H1 (cell line): ENCODE results near the gene BICD1. TPM values are rescaled to one million over a fixed set of nuclear protein-coding genes. Genes with fewer than 3 reads are reported as not detected.

Experiments used
- CTCF ChIA-PET: fragments of 300-600 bp; sonication (Branson Sonifier 250); formaldehyde crosslinking; loops from one replicate; lab custom pipeline; 2021; ENCODE audit not compliant: partially characterized antibody; lab: Charles Lee
- POLR2A ChIA-PET: fragments of 300-600 bp; sonication (Branson Sonifier 250); formaldehyde crosslinking; loops from one replicate; lab custom pipeline; 2021; ENCODE audit warnings: inconsistent platforms; ENCODE audit not compliant: partially characterized antibody; lab: Charles Lee
- DNase-seq, 2 experiments: peaks; one replicate each; pipeline versions ENCODE4 v3.0.0 to v3.0.0-alpha.2; 2010 to 2022; ENCODE audit warnings: low spot score in 2 of 2, low read depth in 1 of 2, mixed read lengths in 1 of 2
- FAIRE-seq: peaks from 2 replicates; lab custom pipeline; 2011; peaks lifted over from hg19 to GRCh38; lab: Jason Lieb, UNC
- H2AFZ ChIP-seq: 2 replicates; pipeline ENCODE4 v1.8.1; 2012; ENCODE audit warnings: low read length, inconsistent platforms
- H2AK5ac ChIP-seq: 2 replicates; pipeline ENCODE4 v1.6.1; 2013; ENCODE audit warnings: low read depth, low read length
- H2BK120ac ChIP-seq: replicated peaks from 2 replicates; pipeline ENCODE3; 2013; ENCODE audit warnings: low read depth, low read length, inconsistent platforms
- H2BK12ac ChIP-seq: 2 replicates; pipeline ENCODE4 v1.6.1; 2013; ENCODE audit warnings: low read depth, low read length
- H2BK15ac ChIP-seq: 2 replicates; pipeline ENCODE4 v1.6.1; 2013; ENCODE audit warnings: low read length
- H2BK20ac ChIP-seq: 2 replicates; pipeline ENCODE4 v1.6.1; 2013; ENCODE audit warnings: low read length
- H2BK5ac ChIP-seq: 2 replicates; pipeline ENCODE4 v1.6.1; 2013; ENCODE audit warnings: low read depth, low read length
- H3K14ac ChIP-seq: 2 replicates; pipeline ENCODE4 v1.6.1; 2013; ENCODE audit warnings: inconsistent platforms; ENCODE audit not compliant: insufficient read length
- H3K18ac ChIP-seq: 2 replicates; pipeline ENCODE4 v1.6.1; 2013; ENCODE audit warnings: low read length; ENCODE audit errors: extremely low read depth
- H3K23ac ChIP-seq: 2 replicates; pipeline ENCODE4 v1.6.1; 2013; ENCODE audit warnings: inconsistent platforms; ENCODE audit not compliant: insufficient read length
- H3K23me2 ChIP-seq: 2 replicates; pipeline ENCODE4 v1.6.1; 2013; ENCODE audit warnings: low read depth, low read length
- H3K27ac ChIP-seq: 2 replicates; pipeline ENCODE4 v1.6.1; 2011; ENCODE audit warnings: low read depth, low read length, inconsistent platforms
- H3K27me3 ChIP-seq, 4 experiments: replicated peaks in 1 of 4; 1 replicate in 1 of 4; 2 replicates in 3 of 4; pipeline versions ENCODE4 v1.6.1 to v1.8.1; 2011 to 2013; ENCODE audit warnings: low read length in 3 of 4, mild to moderate bottlenecking in 3 of 4, inconsistent platforms in 2 of 4, mixed read lengths in 2 of 4, moderate library complexity in 1 of 4; ENCODE audit not compliant: control insufficient read depth in 3 of 4, insufficient read depth in 3 of 4; ENCODE audit errors: extremely low read depth in 1 of 4
- H3K36me3 ChIP-seq, 4 experiments: 2 replicates each; pipeline versions ENCODE4 v1.6.1 to v1.8.1; 2011 to 2013; ENCODE audit warnings: mild to moderate bottlenecking in 4 of 4, low read length in 3 of 4, moderate library complexity in 2 of 4, control low read depth in 1 of 4, inconsistent platforms in 1 of 4; ENCODE audit not compliant: insufficient read depth in 4 of 4, control insufficient read depth in 2 of 4
- H3K4ac ChIP-seq: replicated peaks from 2 replicates; pipeline ENCODE3; 2013; ENCODE audit warnings: low read length, low read depth, mixed read lengths, inconsistent platforms; ENCODE audit not compliant: insufficient read length
- H3K4me1 ChIP-seq, 4 experiments: replicated peaks in 1 of 4; 1 replicate in 1 of 4; 2 replicates in 3 of 4; pipeline versions ENCODE4 v1.6.1 to v1.8.1; 2011 to 2013; ENCODE audit warnings: low read length in 3 of 4, inconsistent platforms in 2 of 4, mixed read lengths in 1 of 4; ENCODE audit not compliant: insufficient read depth in 4 of 4, control insufficient read depth in 3 of 4
- H3K4me2 ChIP-seq, 2 experiments: 2 replicates each; pipeline versions ENCODE4 v1.6.1 to v1.8.1; 2011 to 2013; ENCODE audit warnings: low read depth in 2 of 2, low read length in 2 of 2, control low read depth in 1 of 2, inconsistent platforms in 1 of 2, mild to moderate bottlenecking in 1 of 2; ENCODE audit not compliant: insufficient read depth in 1 of 2
- H3K4me3 ChIP-seq, 4 experiments: fragments of 200-600, 300-600 bp in 1 of 4; sonication (generic), shearing (Covaris generic), sonication (Bioruptor Twin) in 1 of 4; 2 replicates each; pipeline versions ENCODE4 v1.5.1 to v1.8.1; 2011 to 2016; ENCODE audit warnings: low read length in 4 of 4, low read depth in 3 of 4, control low read depth in 2 of 4, inconsistent platforms in 2 of 4, mild to moderate bottlenecking in 2 of 4, mixed read lengths in 1 of 4, moderate library complexity in 1 of 4; ENCODE audit not compliant: insufficient read depth in 2 of 4; ENCODE audit errors: extremely low read depth in 1 of 4
- H3K56ac ChIP-seq: replicated peaks from 2 replicates; pipeline ENCODE3; 2013; ENCODE audit warnings: low read depth, mild to moderate bottlenecking, mixed read lengths, low read length, inconsistent platforms; ENCODE audit not compliant: insufficient read length
- H3K79me1 ChIP-seq: 2 replicates; pipeline ENCODE4 v1.6.1; 2013; ENCODE audit warnings: low read depth, low read length, control low read depth
- H3K79me2 ChIP-seq, 2 experiments: 2 replicates each; pipeline versions ENCODE4 v1.6.1 to v1.8.1; 2012 to 2013; ENCODE audit warnings: low read length in 2 of 2, mild to moderate bottlenecking in 2 of 2, inconsistent platforms in 1 of 2; ENCODE audit not compliant: insufficient read depth in 2 of 2, control insufficient read depth in 1 of 2
- H3K9ac ChIP-seq, 4 experiments: replicated peaks in 1 of 4; 1 replicate in 1 of 4; 2 replicates in 3 of 4; pipeline versions ENCODE4 v1.6.1 to v1.8.1; 2011 to 2013; ENCODE audit warnings: low read depth in 3 of 4, low read length in 3 of 4, control low read depth in 2 of 4, mild to moderate bottlenecking in 2 of 4, moderate library complexity in 2 of 4, inconsistent platforms in 1 of 4; ENCODE audit errors: extremely low read depth in 1 of 4
- H3K9me3 ChIP-seq, 2 experiments: 2 replicates each; pipeline versions ENCODE4 v1.6.1 to v1.8.1; 2012 to 2013; ENCODE audit warnings: mild to moderate bottlenecking in 2 of 2, moderate library complexity in 2 of 2, control low read depth in 1 of 2, inconsistent platforms in 1 of 2, low read depth in 1 of 2, low read length in 1 of 2, mixed read lengths in 1 of 2; ENCODE audit not compliant: insufficient read depth in 2 of 2
- H4K20me1 ChIP-seq, 2 experiments: replicated peaks in 1 of 2; 2 replicates each; pipeline versions ENCODE3 to v1.8.1; 2011 to 2013; ENCODE audit warnings: inconsistent platforms in 2 of 2, low read length in 2 of 2, mild to moderate bottlenecking in 1 of 2; ENCODE audit not compliant: insufficient read depth in 2 of 2, control insufficient read depth in 1 of 2
- H4K5ac ChIP-seq: 2 replicates; pipeline ENCODE4 v1.6.1; 2013; ENCODE audit warnings: low read length, low read depth, mixed read lengths, inconsistent platforms; ENCODE audit not compliant: insufficient read length
- H4K8ac ChIP-seq: 2 replicates; pipeline ENCODE4 v1.8.0; 2013; ENCODE audit warnings: mild to moderate bottlenecking, moderate library complexity, low read length, inconsistent platforms; ENCODE audit not compliant: insufficient read depth; ENCODE audit errors: extremely low read depth
- H4K91ac ChIP-seq: replicated peaks from 2 replicates; pipeline ENCODE3; 2013; ENCODE audit warnings: low read length, mixed read lengths, inconsistent platforms; ENCODE audit not compliant: insufficient read length
- BRCA1 ChIP-seq: IDR thresholded peaks from 2 replicates; pipeline ENCODE4 v1.6.1; 2012; ENCODE audit warnings: low read depth, low read length, improper control_type of control experiment
- CEBPB ChIP-seq: IDR thresholded peaks from 2 replicates; pipeline ENCODE4 v1.6.1; 2012; ENCODE audit warnings: low read depth, low read length
- CHD2 ChIP-seq: IDR thresholded peaks from 2 replicates; pipeline ENCODE4 v1.6.1; 2012; ENCODE audit warnings: low read length, improper control_type of control experiment
- CREB1 ChIP-seq: IDR thresholded peaks from 2 replicates; pipeline ENCODE4 v1.6.1; 2012; ENCODE audit warnings: inconsistent platforms
- CTBP2 ChIP-seq: IDR thresholded peaks from 2 replicates; pipeline ENCODE4 v1.7.0; 2011; ENCODE audit warnings: borderline replicate concordance, mild to moderate bottlenecking, moderate library complexity, mixed read lengths, low read length; ENCODE audit not compliant: insufficient read depth, insufficient read length
- EGR1 ChIP-seq: IDR thresholded peaks from 2 replicates; pipeline ENCODE4 v1.6.1; 2011; ENCODE audit warnings: low read depth, low read length, borderline replicate concordance
- MAFK ChIP-seq: IDR thresholded peaks from 2 replicates; pipeline ENCODE4 v1.6.1; 2012; ENCODE audit warnings: low read depth, mild to moderate bottlenecking, improper control_type of control experiment, low read length
- NRF1 ChIP-seq: IDR thresholded peaks from 2 replicates; pipeline ENCODE4 v1.6.1; 2011; ENCODE audit warnings: mild to moderate bottlenecking, low read depth, low read length, improper control_type of control experiment
- RAD21 ChIP-seq, 2 experiments: IDR thresholded peaks in 1 of 2; conservative IDR thresholded peaks in 1 of 2; 2 replicates each; pipeline ENCODE4 v1.6.1; 2011; ENCODE audit warnings: low read depth in 2 of 2, low read length in 2 of 2, improper control_type of control experiment in 1 of 2, inconsistent platforms in 1 of 2, mild to moderate bottlenecking in 1 of 2, moderate library complexity in 1 of 2
- SIX5 ChIP-seq: IDR thresholded peaks from 2 replicates; pipeline ENCODE4 v1.6.1; 2011; ENCODE audit warnings: mild to moderate bottlenecking, low read depth, low read length
- SP1 ChIP-seq: IDR thresholded peaks from 2 replicates; pipeline ENCODE4 v1.6.1; 2011; ENCODE audit warnings: low read depth, low read length
- WGBS, 2 experiments: shearing (Covaris generic) in 1 of 2; methylation state at CpG; one replicate each; pipeline versions ENCODE4 v1.1.6 to v1.1.7; 2013 to 2015; ENCODE audit warnings: low lambda C conversion rate in 2 of 2, mixed read lengths in 2 of 2, inconsistent platforms in 1 of 2, low coverage in 1 of 2, missing lambda C conversion rate in 1 of 2; ENCODE audit not compliant: insufficient replicate concordance in 2 of 2, insufficient coverage in 1 of 2, insufficient read length in 1 of 2; ENCODE audit errors: extremely low coverage in 1 of 2, missing lambda C conversion rate in 1 of 2; 5-methylcytosine and 5-hydroxymethylcytosine counted together
- polyA plus RNA-seq, 7 experiments: library from polyadenylated mRNA; depleted of rRNA in 3 of 7; stranded (reverse) in 5 of 7; unstranded in 2 of 7; fragments of >200 nt in 5 of 7; fragments of 200-250 nt in 2 of 7; gene quantifications; 1 replicate in 5 of 7; 2 replicates in 1 of 7; 4 replicates in 1 of 7; pipeline versions ENCODE4 v1.2.1 to v1.2.3, GENCODE V29; 2011 to 2013; ENCODE audit warnings: missing spikeins in 2 of 7, mixed read lengths in 2 of 7
- total RNA-seq: library from RNA; stranded (reverse); fragmentation: NEBNext Ultra II Directional; extraction: Animal tissue kit (Norgen Biotek cat#: 25700); gene quantifications from 2 replicates; pipeline ENCODE4 v1.2.1, GENCODE V29; 2021
- TF ChIP-seq, protein P1 (sequence below): IDR thresholded peaks from 2 replicates; pipeline ENCODE4 v1.6.1; 2011; ENCODE audit warnings: low read depth, mild to moderate bottlenecking, low read length; ENCODE audit not compliant: insufficient read depth
- TF ChIP-seq, protein P2 (sequence below): IDR thresholded peaks from 2 replicates; pipeline ENCODE4 v1.6.1; 2011; ENCODE audit warnings: low read length, improper control_type of control experiment

The BICD1 gene
- total and polyA plus RNA-seq, 2 of the 8 experiments (the other 6 are each of a cell fraction or from before 2014, with no cell fraction given) = 34.1 to 58.4 TPM

DNA sequence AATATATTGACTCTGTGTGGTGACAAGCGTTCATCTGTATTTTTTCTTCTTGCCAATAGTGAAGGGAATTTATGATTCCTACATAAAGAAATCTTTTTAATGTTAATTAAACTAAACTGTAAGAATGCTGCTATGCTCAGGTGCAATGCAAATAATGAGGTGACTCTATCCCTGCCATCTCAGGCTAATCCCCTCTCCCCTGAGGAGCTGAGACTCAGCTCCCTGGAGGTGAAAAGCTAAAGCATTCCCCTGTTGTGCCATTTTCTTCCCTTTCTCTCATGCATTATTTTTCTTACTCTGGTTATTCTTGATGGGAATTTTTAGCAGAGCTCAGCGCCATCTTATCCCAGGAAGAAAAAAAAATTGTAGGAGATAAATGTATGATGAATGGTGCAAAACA, 178.8 kb downstream of the BICD1 start:
- Histone ChIP-seq H3K4me2 (peak overlapping the region; percentile 10 to 40; a peak in 3 of 4 replicates), H3K79me1 (no peaks in the 10 kb centered on the region), H2BK15ac (no peak overlapping the region), H3K23me2 (no peaks in the 10 kb centered on the region), H3K79me2 (peaks cover 3 to 4% of the 10 kb centered on the region in 2 experiments; a peak in 2 of 4 replicates), H4K5ac (no peak overlapping the region), H2AFZ (no peak overlapping the region), H4K8ac (no peak overlapping the region), H3K36me3 (no peaks in the 10 kb centered on the region; a peak in 2 of 8 replicates), H2AK5ac (no peak overlapping the region), H3K4ac (no peak overlapping the region), H3K9me3 (no peaks in the 10 kb centered on the region), H3K4me1 (peaks cover 4 to 18% (median 10%) of the 10 kb centered on the region in 4 experiments), H2BK20ac (no peak overlapping the region), H4K91ac (no peak overlapping the region), H4K20me1 (no peaks in the 10 kb centered on the region), H3K4me3 (peak overlapping the region in 1 of 4 experiments; percentile 13; a peak in 1 of 8 replicates), H3K27ac (no peak overlapping the region), H2BK12ac (no peak overlapping the region), H3K9ac (no peak overlapping the region), H2BK120ac (no peak overlapping the region), H3K27me3 (no peaks in the 10 kb centered on the region), H3K56ac (no peak overlapping the region), H3K14ac (no peak overlapping the region), H3K23ac (no peak overlapping the region), H2BK5ac (no peak overlapping the region), H3K18ac (no peak overlapping the region)
- 22% methylated on average over 2 of the region's 2 CpGs; no CpG with 5 or more reads in 1 of the 2 experiments for WGBS, 2 experiments
- DNase-seq (no peak), FAIRE-seq (peak; percentile 75)
- ChIA-PET POLR2A (interaction anchor here (0.6 to 0.8 kb wide), 2 partner anchors 174 to 436 kb away, joined by 3 read pairs; no protein-coding TSS in a partner anchor), CTCF (interaction anchor here (1.2 kb wide), 1 partner anchor 9 kb away, joined by 3 read pairs; no protein-coding TSS in a partner anchor)
- TF ChIP-seq MAFK (no peak), RAD21 (IDR thresholded peaks at IDR 0.05 in 1 of 2, conservative IDR thresholded peaks at IDR 0.05 in 1 of 2; ENCODE audit: low read depth in 2 of 2, low read length in 2 of 2) (no peak), CREB1 (no peak), NRF1 (no peak), EGR1 (no peak), SIX5 (no peak), CHD2 (no peak), CEBPB (no peak), SP1 (no peak), BRCA1 (no peak), CTBP2 (no peak)
- TF ChIP-seq, protein P1, sequence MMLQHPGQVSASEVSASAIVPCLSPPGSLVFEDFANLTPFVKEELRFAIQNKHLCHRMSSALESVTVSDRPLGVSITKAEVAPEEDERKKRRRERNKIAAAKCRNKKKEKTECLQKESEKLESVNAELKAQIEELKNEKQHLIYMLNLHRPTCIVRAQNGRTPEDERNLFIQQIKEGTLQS = no peak
- TF ChIP-seq, protein P2, sequence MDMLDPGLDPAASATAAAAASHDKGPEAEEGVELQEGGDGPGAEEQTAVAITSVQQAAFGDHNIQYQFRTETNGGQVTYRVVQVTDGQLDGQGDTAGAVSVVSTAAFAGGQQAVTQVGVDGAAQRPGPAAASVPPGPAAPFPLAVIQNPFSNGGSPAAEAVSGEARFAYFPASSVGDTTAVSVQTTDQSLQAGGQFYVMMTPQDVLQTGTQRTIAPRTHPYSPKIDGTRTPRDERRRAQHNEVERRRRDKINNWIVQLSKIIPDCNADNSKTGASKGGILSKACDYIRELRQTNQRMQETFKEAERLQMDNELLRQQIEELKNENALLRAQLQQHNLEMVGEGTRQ = no peak
